Endometrial microvascular endothelial cells (primary cell): ENCODE measurements around the gene SYDE2. TPM values are rescaled to one million over a fixed set of nuclear protein-coding genes. Genes with fewer than 3 reads are reported as not detected.
"Not testable (repeated sequence)": the region's sequence is repeated elsewhere in the genome, so short reads cannot be mapped to it uniquely, and the experiment has no call there.

Experiments used
- in situ Hi-C: cut with HindIII; loops from 2 replicates; pipeline ENCODE4 v1.10.0; 2017; ENCODE audit warnings: low sequenced_read_pairs, low pct_unique_long_range_greater_than_20kb; ENCODE audit errors: inconsistent ontology term
- total RNA-seq: library from RNA; depleted of rRNA; stranded (reverse); fragments of >200 nt; gene quantifications from one replicate; pipeline ENCODE4 v1.2.3, GENCODE V29; 2015; ENCODE audit errors: inconsistent ontology term

Gene SYDE2
- total RNA-seq, 1 donor from 2014 or later, result 2.6 TPM

- in situ Hi-C loops, result not testable (repeated sequence)
Measured at GRCh38 chr1:85138439-85138838, 62.4 kb downstream of the SYDE2 start.

GRCh38 chr1:85137660-85138059 lies 63.2 kb downstream of the SYDE2 start:
- in situ Hi-C loops, result no loop called here

GRCh38 chr1:85135392-85135798 lies 65.4 kb downstream of the SYDE2 start:
- in situ Hi-C loops, result no loop called here

GRCh38 chr1:85134583-85135391 lies 66.0 kb downstream of the SYDE2 start:
- in situ Hi-C loops, result no loop called here

GRCh38 chr1:85133565-85134159 lies 67.2 kb downstream of the SYDE2 start:
- in situ Hi-C loops, result no loop called here

GRCh38 chr1:85132078-85132720 lies 68.6 kb downstream of the SYDE2 start:
- in situ Hi-C loops, result no loop called here

GRCh38 chr1:85128316-85128715 lies 72.5 kb downstream of the SYDE2 start:
- in situ Hi-C loops, result no loop called here

- in situ Hi-C loops, result no loop called here
Measured at GRCh38 chr1:85125891-85126290, 74.9 kb downstream of the SYDE2 start.

- in situ Hi-C loops, result no loop called here
Measured at GRCh38 chr1:85124091-85124490, 76.7 kb downstream of the SYDE2 start.

GRCh38 chr1:85122169-85122568 lies 78.6 kb downstream of the SYDE2 start:
- in situ Hi-C loops, result no loop called here

GRCh38 chr1:85121744-85122143 lies 79.1 kb downstream of the SYDE2 start:
- in situ Hi-C loops, result no loop called here

GRCh38 chr1:85118751-85119150 lies 82.1 kb downstream of the SYDE2 start:
- in situ Hi-C loops, result no loop called here

GRCh38 chr1:85116856-85117255 lies 84.0 kb downstream of the SYDE2 start:
- in situ Hi-C loops, result no loop called here

GRCh38 chr1:85115933-85116332 lies 84.9 kb downstream of the SYDE2 start:
- in situ Hi-C loops, result no loop called here

GRCh38 chr1:85111695-85112094 lies 89.1 kb downstream of the SYDE2 start:
- in situ Hi-C loops, result no loop called here

- in situ Hi-C loops, result no loop called here
Measured at GRCh38 chr1:85109475-85109874, 91.3 kb downstream of the SYDE2 start.
